GM12891 (cell line): Measurements from ENCODE around the gene PMAIP1.

Experiments used
- DNase-seq: peaks from one replicate; pipeline ENCODE4 v3.0.0; 2011; ENCODE audit warnings: low spot score; ENCODE audit not compliant: insufficient read length
- FAIRE-seq: peaks from 2 replicates; lab custom pipeline; 2011; peaks lifted over from hg19 to GRCh38; lab: Jason Lieb, UNC
- PAX5 ChIP-seq: IDR thresholded peaks from 2 replicates; pipeline ENCODE4 v1.6.1; 2011; ENCODE audit warnings: low read length, moderate library complexity, mild to moderate bottlenecking; ENCODE audit not compliant: insufficient read depth, severe bottlenecking
- POLR2A ChIP-seq: IDR thresholded peaks from 2 replicates; pipeline ENCODE4 v1.6.1; 2011; ENCODE audit warnings: low read depth, low read length, control low read depth
- POLR2AphosphoS5 ChIP-seq: IDR thresholded peaks from 2 replicates; pipeline ENCODE4 v1.6.1; 2011; ENCODE audit warnings: low read depth, low read length, control low read depth
- POU2F2 ChIP-seq: IDR thresholded peaks from 2 replicates; pipeline ENCODE4 v1.6.1; 2011; ENCODE audit warnings: low read depth, mild to moderate bottlenecking, control low read depth, low read length, moderate library complexity
- SPI1 ChIP-seq: IDR thresholded peaks from 2 replicates; pipeline ENCODE4 v1.6.1; 2011; ENCODE audit warnings: low read depth, low read length, control low read depth
- TAF1 ChIP-seq: IDR thresholded peaks from 2 replicates; pipeline ENCODE4 v1.6.1; 2011; ENCODE audit warnings: low read depth, low read length, control low read depth

PMAIP1 gene

DNA sequence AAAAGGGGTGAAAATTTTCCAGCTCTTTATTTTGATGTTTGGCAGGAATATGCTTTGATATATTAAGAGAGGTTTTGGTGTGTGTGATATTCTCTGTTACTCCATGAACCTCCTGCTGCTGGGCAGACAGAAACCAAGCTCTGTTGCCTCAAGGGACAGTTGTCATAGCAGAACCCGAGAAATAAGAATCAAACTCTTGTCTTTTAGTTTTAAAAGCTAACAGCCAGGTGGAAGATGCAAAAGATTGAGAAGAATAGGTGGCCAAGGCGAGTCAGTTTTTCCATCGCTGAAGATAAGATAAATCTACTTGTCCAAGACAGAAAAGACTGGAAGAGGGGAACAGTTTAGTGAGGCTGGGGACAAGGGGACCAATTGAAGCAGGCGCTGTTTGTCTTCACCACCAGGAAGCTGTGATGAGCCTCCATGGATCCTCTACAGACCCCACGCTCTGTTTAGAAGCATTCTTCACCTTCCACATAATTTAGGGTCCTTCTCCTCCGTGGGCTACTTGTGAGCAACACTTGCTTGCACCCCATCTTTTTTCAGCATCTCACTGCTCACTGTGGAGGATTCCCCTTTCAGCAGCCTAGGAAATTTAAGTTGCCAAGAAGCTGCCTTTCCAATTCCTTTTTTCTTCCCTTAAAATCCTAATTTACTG, 23.9 kb downstream of the PMAIP1 start:
- FAIRE-seq (peak; percentile 54), DNase-seq (no peak)
- TF ChIP-seq TAF1 (no peak), POLR2A (no peak), SPI1 (no peak), POLR2AphosphoS5 (no peak), POU2F2 (no peak), PAX5 (no peak)

DNA sequence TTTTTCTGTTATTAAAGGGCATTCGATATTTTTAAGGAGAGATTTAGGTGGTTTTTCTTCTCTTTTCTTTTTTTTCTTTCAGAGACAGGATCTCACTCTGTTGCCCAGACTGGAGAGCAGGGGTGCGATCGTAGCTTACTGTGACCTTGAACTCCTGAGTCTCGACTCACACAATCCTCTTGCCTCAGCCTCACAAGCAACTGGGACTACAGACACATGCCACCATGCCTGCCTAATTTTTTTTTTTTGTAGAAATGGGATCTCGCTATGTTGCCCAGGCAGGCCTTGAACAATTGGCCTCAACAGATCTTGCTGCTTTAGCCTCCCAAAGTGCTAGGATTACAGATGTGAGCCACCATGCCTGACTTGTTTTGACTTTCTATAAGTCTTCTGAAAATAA, 26.3 kb downstream of the PMAIP1 start:
- peak; percentile 69 for FAIRE-seq
- TF ChIP-seq SPI1 (no peak), POLR2A (no peak), POLR2AphosphoS5 (no peak), PAX5 (no peak), POU2F2 (no peak), TAF1 (no peak)
- no peak for DNase-seq

DNA sequence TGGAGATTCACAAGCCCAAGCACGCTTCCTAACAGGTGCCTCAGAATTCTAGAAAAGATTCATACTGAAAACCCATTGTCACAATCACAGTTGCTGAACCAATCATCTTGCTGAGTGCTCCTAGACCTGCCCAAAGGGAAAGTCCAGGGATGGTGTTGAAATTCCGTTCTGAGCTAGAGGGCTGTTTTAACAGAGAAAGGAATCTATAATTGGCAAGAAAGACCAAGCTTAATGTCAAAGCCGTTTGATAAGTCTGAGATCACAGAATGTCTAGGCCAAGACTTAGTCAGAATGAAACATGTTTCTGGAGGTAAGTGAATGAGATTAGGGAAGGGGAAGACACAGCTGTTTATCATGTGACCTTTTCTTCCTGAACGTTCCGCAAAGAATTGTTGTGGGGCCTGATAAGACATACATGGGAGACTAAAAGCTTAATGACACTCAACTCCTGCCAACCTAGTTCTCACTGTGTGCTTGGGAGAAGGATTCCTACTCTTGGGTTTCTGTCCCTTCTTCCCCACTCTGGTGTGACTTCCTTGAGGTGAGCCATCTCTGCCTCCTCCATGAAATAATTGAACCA, 27.5 kb downstream of the PMAIP1 start:
- FAIRE-seq, result peak; percentile 92
- DNase-seq, result no peak
- peak; percentile 77 for TF ChIP-seq SPI1
- TF ChIP-seq POLR2A, result peak; percentile 40; the same call in 1 of the 2 replicates
- no peak for TF ChIP-seq PAX5
- no peak for TF ChIP-seq POLR2AphosphoS5
- TF ChIP-seq TAF1, result no peak
- TF ChIP-seq POU2F2, result 0 out of 2 replicates have a peak, but pooled peaks have one; percentile 32

DNA sequence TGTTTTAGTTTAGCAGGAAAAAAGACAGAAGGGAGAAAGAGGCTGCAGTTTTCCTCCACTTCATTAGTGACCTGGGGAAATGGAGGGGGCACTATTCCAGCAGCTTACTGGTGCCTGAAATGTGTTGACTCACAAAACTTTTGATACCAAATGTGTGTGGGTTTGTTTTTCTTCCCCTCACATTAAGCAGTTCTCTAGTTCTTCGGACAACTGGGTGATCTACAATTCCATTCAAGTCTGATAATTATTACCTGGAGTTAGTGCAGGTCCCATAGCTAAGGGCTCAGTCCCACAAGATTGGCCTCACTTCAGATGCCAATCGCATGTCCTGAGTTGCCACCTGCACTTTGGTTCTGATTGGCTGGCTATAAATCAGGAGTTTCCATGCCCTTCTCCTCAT, 28.4 kb downstream of the PMAIP1 start:
- no peak for TF ChIP-seq SPI1
- TF ChIP-seq POLR2AphosphoS5, result no peak
- no peak for TF ChIP-seq POLR2A
- TF ChIP-seq PAX5, result no peak
- TF ChIP-seq TAF1, result no peak
- TF ChIP-seq POU2F2, result no peak
- no peak for DNase-seq
- FAIRE-seq, result no peak

DNA sequence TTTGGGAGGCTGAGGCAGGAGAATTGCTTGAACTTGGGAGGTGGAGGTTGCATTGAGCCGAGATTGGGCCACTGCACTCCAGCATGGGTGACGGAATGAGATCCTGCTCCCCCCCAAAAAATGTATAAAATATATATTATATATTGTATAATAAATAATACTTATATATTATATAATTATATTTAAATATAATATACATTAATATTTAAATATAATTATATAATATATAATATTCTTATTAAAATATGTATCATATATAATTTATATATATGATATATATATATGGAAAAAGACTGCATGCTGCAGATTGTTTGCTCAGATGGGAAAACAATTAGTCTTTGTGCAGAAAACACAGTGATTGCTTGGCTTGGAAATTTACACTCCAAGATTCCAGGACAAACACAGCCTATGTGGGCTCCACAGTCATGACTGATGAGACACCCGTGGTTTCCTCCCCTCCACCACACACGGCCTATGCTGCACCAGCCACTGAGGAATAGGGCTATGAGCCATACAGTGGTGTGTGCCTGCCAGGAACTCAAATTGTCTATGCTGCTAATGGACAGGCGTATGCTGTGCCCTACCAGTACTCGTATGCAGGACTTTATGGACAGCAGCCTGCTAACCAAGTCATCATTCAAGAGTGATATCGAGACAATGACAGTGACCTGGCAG, 30.0 kb downstream of the PMAIP1 start:
- FAIRE-seq (peak; percentile 77), DNase-seq (no peak)
- TF ChIP-seq PAX5 (no peak), POU2F2 (no peak), POLR2A (no peak), POLR2AphosphoS5 (no peak)

DNA sequence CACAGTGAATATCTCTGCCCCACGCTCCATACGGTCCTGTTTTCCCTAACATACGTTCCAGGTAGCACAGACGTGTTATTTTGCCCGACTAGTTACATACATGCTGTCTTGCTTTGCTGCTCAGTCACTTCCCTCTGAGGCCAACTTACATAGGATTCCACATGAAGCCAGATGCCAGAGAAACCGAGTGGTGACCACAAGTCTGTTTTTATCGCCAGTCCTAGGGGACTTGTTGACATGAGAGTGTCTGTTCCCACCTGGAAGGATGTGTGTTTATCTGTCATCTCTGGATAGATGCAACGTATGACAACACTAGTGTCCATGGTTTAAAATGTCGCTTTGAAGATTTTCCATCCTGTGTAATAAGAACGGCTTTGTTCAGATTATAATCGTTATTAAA, 32.6 kb downstream of the PMAIP1 start:
- peak; percentile 67 for FAIRE-seq
- no peak for DNase-seq
- TF ChIP-seq PAX5 (no peak), SPI1 (no peak), POU2F2 (no peak), POLR2A (no peak), POLR2AphosphoS5 (no peak), TAF1 (no peak)

DNA sequence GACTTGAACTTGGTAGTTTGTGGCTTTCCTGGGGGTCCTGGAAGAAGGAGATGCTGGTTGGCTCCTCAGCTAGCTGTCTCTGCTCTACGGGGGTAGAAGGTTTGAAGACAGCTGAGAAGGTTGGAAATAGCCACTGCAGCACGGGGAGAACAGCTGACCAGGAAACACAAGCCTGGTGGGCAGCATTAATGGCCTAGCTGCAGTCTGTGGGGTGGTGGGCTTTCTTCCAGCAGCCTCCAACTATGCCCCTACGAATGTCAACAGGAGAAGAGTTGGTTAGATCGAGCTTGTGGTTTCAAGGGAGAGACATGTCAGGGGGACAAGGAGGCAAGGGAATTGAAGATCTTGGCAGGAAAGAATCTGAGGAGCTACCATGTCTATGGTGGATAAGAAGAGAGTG, 38.9 kb downstream of the PMAIP1 start:
- no peak for DNase-seq
- TF ChIP-seq PAX5 (no peak), POLR2AphosphoS5 (no peak), TAF1 (no peak), SPI1 (no peak), POLR2A (no peak), POU2F2 (no peak)
- no peak for FAIRE-seq

DNA sequence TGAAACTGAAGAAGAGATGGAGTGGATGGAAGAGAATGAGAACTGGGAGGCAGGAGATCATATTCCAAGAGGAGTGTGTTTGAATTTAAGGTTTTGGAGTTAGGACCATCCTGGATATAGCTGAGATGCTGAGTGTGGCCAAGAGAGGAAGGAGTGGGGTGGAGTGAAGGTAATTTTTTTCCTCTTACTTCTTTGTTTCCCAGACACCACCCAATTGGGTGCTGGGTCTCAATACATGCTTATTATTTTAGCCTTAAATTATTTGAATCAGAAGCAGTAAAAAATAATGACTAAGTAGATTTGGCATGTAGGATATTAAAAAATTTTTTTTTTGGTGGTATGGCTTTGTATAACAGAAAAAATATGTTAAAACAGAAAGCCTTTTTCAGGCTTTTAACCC, 39.3 kb downstream of the PMAIP1 start:
- no peak for FAIRE-seq
- DNase-seq, result no peak
- TF ChIP-seq SPI1, result no peak
- TF ChIP-seq POLR2AphosphoS5, result no peak
- TF ChIP-seq POLR2A, result no peak
- no peak for TF ChIP-seq POU2F2
- no peak for TF ChIP-seq PAX5
- TF ChIP-seq TAF1, result no peak

DNA sequence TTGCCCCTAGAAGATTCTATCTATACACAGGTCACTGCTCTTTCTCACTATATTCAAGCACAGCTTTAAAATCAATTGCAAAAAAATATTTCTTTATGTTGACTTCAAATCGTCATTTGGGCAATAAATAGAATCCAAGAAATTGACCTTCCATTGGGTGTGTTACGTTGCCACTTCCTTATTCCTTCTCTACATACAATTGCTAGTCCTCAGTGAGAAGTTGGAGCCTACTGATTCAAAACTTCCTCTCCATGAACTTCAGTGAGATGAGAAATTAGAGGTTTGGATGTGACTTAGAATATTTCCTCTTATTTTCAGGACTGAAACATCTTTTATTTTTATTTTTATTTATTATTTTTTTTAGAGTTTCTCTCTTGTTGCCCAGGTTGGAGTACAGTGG, 40.3 kb downstream of the PMAIP1 start:
- no peak for FAIRE-seq
- no peak for DNase-seq
- TF ChIP-seq POLR2A (no peak), POU2F2 (no peak), PAX5 (no peak), TAF1 (no peak), SPI1 (no peak), POLR2AphosphoS5 (no peak)
